Activated T-helper 1 cell treated with anti-CD3 and anti-CD28 coated beads, Interleukin-12 subunit alpha, Interleukin-12 subunit beta, Interleukin-2, Interleukin-4 antibody, amounts not matched to agents 30 ng/mL and 10 ng/mL and 1 ng/mL, durations not matched to agents 14 hours and 24 hours and 36 hours (primary cell): ENCODE data around the gene JMJD6. TPM values are rescaled to one million over a fixed set of nuclear protein-coding genes. Genes with fewer than 3 reads are reported as not detected.
"Not testable (repeated sequence)": the region's sequence is repeated elsewhere in the genome, so short reads cannot be mapped to it uniquely, and the experiment has no call there.

Experiments used
- DNase-seq: peaks from one replicate; pipeline ENCODE4 v3.0.0; 2021; ENCODE audit warnings: low spot score
- H3K27ac Mint-ChIP-seq: one replicate; pipeline ENCODE4 v1.8.0; 2021; ENCODE audit warnings: mild to moderate bottlenecking, mixed read lengths
- H3K27me3 Mint-ChIP-seq: one replicate; pipeline ENCODE4 v1.8.0; 2022; ENCODE audit warnings: mild to moderate bottlenecking, moderate library complexity, mixed read lengths; ENCODE audit not compliant: insufficient read depth
- H3K36me3 Mint-ChIP-seq: one replicate; pipeline ENCODE4 v1.8.0; 2021; ENCODE audit warnings: low read depth, mixed read lengths
- H3K4me1 Mint-ChIP-seq: one replicate; pipeline ENCODE4 v1.8.0; 2021; ENCODE audit warnings: low read depth, mixed read lengths
- H3K4me3 Mint-ChIP-seq: one replicate; pipeline ENCODE4 v1.8.0; 2021; ENCODE audit warnings: mild to moderate bottlenecking, moderate library complexity, mixed read lengths
- H3K9me3 Mint-ChIP-seq: one replicate; pipeline ENCODE4 v1.8.0; 2021; ENCODE audit warnings: mixed read lengths
- intact Hi-C: fragments of 100-400 bp; cut with micrococcal nuclease; formaldehyde crosslinking; loops from one replicate; pipeline ENCODE4 v1.15.1; 2024
- total RNA-seq: library from RNA; stranded (reverse); gene quantifications from 2 replicates; pipeline ENCODE4 v1.2.3, GENCODE V29; 2022

JMJD6 gene
- total RNA-seq, 1 donor from 2014 or later, result 80.5 TPM

DNA sequence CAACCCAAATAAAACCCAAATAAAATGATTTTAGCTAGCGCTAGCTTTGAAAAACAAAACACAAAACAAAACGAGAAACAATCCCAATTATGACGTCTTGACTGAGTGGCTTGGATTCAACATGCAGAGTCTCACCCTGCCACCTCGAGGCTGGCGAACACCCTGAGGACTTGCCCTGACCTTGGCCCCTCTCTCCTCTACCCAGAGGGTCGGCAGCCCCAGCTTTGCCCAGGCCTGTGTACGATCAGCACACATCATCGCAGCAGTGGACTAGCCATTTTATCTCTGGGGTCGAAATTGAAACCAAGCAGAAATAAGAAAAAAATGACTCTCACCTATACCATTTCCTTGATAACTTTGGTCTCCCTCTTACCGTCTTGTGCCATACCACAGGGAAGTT lies 4.9 kb downstream of the JMJD6 start:
- H3K4me1 Mint-ChIP-seq, result peaks cover 26% of the 10 kb centered on the region
- no peak overlapping the region for H3K4me3 Mint-ChIP-seq
- peaks cover 50% of the 10 kb centered on the region for H3K36me3 Mint-ChIP-seq
- H3K27ac Mint-ChIP-seq, result no peak overlapping the region
- no peak for DNase-seq
- H3K9me3 Mint-ChIP-seq, result no peaks in the 10 kb centered on the region
- intact Hi-C loops, result no loop called here
- no peaks in the 10 kb centered on the region for H3K27me3 Mint-ChIP-seq

DNA sequence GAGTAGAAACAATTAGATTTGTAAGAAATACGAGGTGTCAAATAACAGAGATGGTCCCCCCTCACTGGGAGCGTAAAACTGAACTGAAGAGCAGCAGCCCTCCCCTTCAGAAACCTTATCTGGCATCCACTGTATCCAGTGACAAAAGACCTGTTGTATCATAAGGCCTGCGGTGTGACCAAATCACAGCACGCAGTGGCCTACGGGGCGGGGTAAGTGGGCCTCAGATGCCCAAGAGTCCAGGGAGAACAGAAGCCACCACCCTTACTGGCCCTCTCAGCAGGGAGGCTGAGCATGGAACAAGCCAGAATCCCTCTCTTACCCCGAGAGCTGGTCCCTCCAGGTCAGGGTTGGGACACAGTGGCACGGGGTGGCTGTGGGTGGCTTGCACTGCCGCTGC lies 5.5 kb downstream of the JMJD6 start:
- no peak for DNase-seq
- Mint-ChIP-seq H3K4me3 (no peak overlapping the region), H3K36me3 (peaks cover 55% of the 10 kb centered on the region), H3K27ac (no peak overlapping the region), H3K4me1 (peaks cover 31% of the 10 kb centered on the region), H3K27me3 (no peaks in the 10 kb centered on the region), H3K9me3 (no peaks in the 10 kb centered on the region)
- intact Hi-C loops, result no loop called here

DNA sequence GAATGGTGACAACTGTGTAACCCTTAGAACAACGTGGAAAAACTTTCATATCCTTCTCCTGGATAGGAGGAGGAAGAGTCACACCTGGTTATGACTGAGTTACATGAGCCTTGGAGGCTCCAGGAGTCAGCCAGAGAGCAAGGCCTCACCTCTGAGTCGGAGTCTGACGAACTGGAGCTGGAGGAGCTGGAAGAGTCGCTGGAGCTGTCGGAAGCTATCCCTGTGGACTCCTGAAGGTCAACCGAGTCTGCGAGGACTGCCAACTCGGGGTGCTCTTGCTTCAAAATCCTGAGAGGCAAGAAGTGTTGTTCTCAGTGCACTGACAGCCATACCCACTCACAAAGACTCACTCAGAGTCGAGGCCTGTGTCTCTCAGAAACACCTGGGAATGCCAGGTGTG lies 6.2 kb downstream of the JMJD6 start:
- Mint-ChIP-seq H3K36me3 (peaks cover 54% of the 10 kb centered on the region), H3K27me3 (no peaks in the 10 kb centered on the region), H3K4me1 (peaks cover 32% of the 10 kb centered on the region), H3K4me3 (no peak overlapping the region), H3K27ac (no peak overlapping the region), H3K9me3 (no peaks in the 10 kb centered on the region)
- no peak for DNase-seq
- intact Hi-C loops, result no loop called here

DNA sequence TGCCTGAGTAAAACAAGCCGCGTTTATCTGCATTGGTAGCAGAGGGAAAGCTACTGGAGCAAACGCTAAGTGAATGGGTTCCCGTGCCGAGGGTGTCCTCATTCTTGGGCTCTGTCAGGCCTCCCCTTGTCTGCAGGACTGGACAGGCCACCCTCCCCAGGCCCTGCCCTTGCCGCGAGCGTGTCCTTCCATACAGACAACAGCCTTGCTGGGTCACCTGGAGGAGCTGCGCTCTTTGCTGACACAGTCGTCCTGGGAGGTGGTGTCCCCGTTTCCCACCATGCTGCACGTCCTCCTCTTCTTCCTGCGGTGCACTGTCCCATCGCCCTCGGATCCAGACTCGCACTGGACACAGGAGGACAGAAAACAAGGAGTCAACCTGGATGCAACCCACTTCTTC lies 7.9 kb downstream of the JMJD6 start:
- intact Hi-C loops, result no loop called here
- Mint-ChIP-seq H3K27ac (no peak overlapping the region), H3K9me3 (no peaks in the 10 kb centered on the region), H3K4me3 (no peak overlapping the region), H3K27me3 (no peaks in the 10 kb centered on the region), H3K36me3 (peaks cover 58% of the 10 kb centered on the region), H3K4me1 (peaks cover 42% of the 10 kb centered on the region)
- no peak for DNase-seq

DNA sequence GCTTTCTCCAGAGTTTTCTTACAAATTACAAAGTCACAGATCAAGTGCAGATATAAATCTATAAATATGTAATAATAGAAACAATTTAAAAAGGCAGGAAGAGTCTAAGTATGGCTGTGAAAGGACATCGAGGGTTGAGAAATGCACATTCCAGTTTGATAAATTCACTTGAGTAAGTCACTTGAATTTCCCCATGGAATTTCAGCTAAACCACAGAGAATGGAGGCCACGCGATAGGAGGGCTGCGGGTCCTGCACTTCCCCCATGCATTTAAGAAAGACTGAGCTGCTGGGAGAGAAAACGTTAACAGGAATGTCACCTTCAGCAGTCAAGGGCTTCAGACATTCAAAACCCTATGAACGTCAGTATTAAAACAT lies 9.6 kb downstream of the JMJD6 start:
- Mint-ChIP-seq H3K36me3 (peaks cover 55% of the 10 kb centered on the region), H3K27ac (peak overlapping the region; percentile 15), H3K4me3 (no peak overlapping the region), H3K4me1 (peaks cover 40% of the 10 kb centered on the region), H3K27me3 (no peaks in the 10 kb centered on the region), H3K9me3 (no peaks in the 10 kb centered on the region)
- DNase-seq, result no peak
- intact Hi-C loops, result no loop called here

DNA sequence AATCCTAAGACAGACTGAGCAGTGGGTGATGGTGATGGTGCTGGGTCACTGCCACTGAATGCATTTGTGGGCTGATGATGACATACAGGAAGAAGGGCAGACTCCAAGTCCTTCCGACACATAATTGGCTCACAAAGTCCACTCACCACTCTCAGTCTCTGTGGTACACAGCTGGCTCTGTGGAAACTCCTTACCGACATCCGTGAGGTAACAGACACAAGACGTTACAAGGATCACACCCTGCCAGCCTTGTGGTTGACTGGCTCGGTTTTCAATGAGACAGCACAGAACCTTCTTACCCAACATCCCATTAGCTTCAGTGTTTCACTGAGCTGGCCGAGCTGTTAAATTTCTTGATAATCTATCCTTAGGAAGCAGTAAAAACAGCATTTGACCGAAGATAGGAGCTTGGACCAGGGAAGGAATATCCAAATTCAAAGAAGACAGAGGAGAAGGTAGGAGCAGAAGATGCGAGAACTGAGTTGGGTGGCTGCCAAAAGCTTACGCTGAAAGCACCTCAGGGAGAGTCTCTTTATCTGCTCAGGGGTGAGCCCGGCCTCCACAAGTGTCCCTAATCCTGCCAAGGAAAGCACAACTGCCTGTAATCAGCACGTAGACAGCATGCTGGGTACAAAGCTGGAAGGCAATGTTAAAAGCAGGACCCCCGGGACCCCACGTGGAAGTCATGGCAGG lies 10.1 kb downstream of the JMJD6 start:
- H3K27ac Mint-ChIP-seq, result peak overlapping the region; percentile 15
- intact Hi-C loops, result no loop called here
- H3K4me3 Mint-ChIP-seq, result peak overlapping the region; percentile 24
- peaks cover 50% of the 10 kb centered on the region for H3K36me3 Mint-ChIP-seq
- H3K4me1 Mint-ChIP-seq, result peaks cover 34% of the 10 kb centered on the region
- H3K27me3 Mint-ChIP-seq, result no peaks in the 10 kb centered on the region
- H3K9me3 Mint-ChIP-seq, result no peaks in the 10 kb centered on the region
- DNase-seq, result peak; percentile 14

DNA sequence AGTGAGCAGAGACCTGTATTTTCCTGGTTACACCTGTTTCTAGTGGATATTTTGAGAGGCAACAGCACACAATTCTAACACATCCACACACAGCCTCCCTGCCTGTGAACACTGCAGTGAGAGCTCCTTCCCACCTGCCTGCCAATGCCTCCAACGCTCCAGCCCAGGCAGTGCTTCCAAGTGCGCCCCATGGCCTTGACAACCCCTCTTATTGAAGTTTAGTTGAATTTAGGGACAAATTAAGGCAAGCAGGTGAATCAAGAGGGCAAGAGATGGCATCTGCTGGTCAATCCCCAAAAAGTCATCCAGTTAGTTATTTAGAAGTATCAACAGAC lies 10.9 kb downstream of the JMJD6 start:
- intact Hi-C loops, result loop anchor here (1.0 to 2.0 kb wide), 2 partner anchors 11 to 193 kb away; partner anchors contain the start of genes JMJD6 and METTL23

DNA sequence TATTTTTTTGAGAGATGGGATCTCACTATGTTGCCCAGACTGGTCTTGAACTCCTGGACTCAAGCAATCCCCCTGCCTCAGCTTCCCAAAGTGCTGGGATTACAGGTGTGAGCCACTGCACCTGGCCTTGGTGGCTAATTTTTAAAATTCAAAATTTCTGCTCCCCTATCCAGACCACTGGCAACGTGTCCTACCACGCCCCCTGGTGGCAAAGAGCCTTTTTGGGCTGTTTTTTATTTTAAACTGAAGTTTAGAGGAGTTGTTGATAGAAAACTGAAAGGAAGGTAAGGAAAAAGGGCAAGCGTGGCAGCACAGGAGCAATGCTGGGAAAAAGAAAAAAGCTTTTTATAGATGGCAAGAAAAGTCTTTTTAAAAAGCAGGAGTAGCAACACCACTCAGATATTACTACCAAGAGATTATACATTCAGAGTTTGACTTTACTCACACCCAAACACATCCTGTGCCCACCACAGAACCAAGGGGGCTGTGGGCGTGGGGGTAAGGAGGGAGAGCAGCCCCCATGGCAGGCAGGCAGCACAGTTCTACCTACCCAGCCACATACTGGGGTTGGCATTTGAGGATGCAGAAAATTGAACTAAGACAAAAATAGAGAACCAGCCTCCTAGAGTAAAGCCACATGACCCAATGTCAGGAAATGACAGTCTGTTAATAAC lies 11.4 kb downstream of the JMJD6 start:
- H3K4me3 Mint-ChIP-seq, result no peak overlapping the region
- H3K27me3 Mint-ChIP-seq, result no peaks in the 10 kb centered on the region
- DNase-seq, result peak; percentile 62
- intact Hi-C loops, result loop anchor here (1.0 to 2.0 kb wide), 2 partner anchors 11 to 192 kb away; partner anchors contain the start of genes JMJD6 and METTL23
- H3K27ac Mint-ChIP-seq, result peak overlapping the region; percentile 16
- H3K9me3 Mint-ChIP-seq, result no peaks in the 10 kb centered on the region
- peaks cover 39% of the 10 kb centered on the region for H3K36me3 Mint-ChIP-seq
- H3K4me1 Mint-ChIP-seq, result peaks cover 34% of the 10 kb centered on the region

More for the DNA sequence above, 10.9 kb downstream of the JMJD6 start:
- Mint-ChIP-seq H3K9me3 (no peaks in the 10 kb centered on the region), H3K4me3 (no peak overlapping the region), H3K36me3 (peaks cover 44% of the 10 kb centered on the region), H3K27me3 (no peaks in the 10 kb centered on the region), H3K27ac (peak overlapping the region; percentile 15), H3K4me1 (peaks cover 34% of the 10 kb centered on the region)
- DNase-seq, result no peak

DNA sequence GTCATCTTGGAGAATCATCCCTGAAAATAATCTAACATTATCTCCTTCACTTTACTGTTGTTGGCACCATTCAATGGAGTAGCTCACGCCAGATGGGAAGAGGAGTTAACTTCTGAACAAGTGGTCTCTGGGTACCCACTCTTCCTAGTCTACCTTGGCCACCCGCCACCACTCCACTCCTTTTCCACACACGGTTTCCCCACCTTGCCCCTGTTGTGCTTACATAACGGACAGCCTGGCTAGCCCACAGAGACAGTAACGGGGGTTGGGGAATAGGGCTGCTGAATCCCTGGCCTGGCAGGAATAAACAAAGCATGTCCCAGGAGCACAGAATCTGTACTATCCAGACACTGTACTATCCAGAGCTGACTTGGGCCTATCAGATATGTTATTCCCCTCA lies 12.1 kb downstream of the JMJD6 start:
- H3K27ac Mint-ChIP-seq, result no peak overlapping the region
- peaks cover 39% of the 10 kb centered on the region for H3K36me3 Mint-ChIP-seq

DNA sequence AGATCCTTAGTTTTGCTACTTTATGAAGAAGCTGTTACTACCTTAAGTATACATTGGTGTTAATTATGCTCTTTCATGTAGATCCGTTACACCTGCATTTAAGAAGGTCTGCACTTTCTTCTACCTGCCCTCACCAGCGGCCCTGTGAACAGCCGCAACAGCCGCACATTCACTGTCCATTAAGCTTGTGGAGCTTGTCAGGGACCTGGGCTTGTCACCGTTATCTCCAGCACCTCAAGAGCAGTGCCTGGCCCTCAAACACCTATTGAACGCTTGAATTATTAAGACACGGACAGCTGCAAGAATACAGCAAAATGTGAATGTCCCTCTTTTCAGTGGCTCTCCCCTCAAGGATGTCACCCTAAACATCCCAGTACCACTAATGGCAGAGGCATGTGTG lies 12.6 kb downstream of the JMJD6 start:
- Mint-ChIP-seq H3K36me3 (peaks cover 36% of the 10 kb centered on the region), H3K4me1 (peaks cover 34% of the 10 kb centered on the region), H3K27ac (no peak overlapping the region), H3K9me3 (no peaks in the 10 kb centered on the region), H3K27me3 (peaks cover 4% of the 10 kb centered on the region), H3K4me3 (no peak overlapping the region)
- no peak for DNase-seq
- intact Hi-C loops, result loop anchor here (1.0 to 2.0 kb wide), 2 partner anchors 191 to 212 kb away; partner anchors contain the start of gene RHBDF2

More for the DNA sequence above, 12.1 kb downstream of the JMJD6 start:
- no peaks in the 10 kb centered on the region for H3K9me3 Mint-ChIP-seq
- peaks cover 34% of the 10 kb centered on the region for H3K4me1 Mint-ChIP-seq
- DNase-seq, result no peak
- H3K27me3 Mint-ChIP-seq, result no peaks in the 10 kb centered on the region
- intact Hi-C loops, result loop anchor here (2.0 kb wide), 1 partner anchor 192 kb away; no protein-coding TSS in a partner anchor
- no peak overlapping the region for H3K4me3 Mint-ChIP-seq

DNA sequence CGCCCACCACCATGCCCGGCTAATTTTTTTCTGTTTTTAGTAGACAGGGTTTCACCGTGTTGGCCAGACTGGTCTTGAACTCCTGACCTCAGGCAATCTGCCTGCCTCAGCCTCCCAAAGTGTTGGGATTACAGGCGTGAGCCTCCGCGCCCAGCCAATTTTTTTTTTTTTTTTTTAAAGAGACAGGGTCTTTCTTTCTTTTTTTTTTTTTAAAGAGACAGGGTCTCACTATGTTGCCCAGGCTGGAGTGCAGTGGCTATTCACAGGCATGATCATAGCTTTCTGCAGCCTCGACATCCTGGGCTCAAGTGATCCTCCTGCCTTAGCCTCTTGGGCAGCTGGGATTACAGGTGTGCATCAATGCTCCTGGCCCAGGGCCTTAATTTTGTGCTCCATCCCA lies 14.1 kb downstream of the JMJD6 start:
- intact Hi-C loops, H3K27me3 Mint-ChIP-seq, H3K27ac Mint-ChIP-seq: not testable (repeated sequence)

DNA sequence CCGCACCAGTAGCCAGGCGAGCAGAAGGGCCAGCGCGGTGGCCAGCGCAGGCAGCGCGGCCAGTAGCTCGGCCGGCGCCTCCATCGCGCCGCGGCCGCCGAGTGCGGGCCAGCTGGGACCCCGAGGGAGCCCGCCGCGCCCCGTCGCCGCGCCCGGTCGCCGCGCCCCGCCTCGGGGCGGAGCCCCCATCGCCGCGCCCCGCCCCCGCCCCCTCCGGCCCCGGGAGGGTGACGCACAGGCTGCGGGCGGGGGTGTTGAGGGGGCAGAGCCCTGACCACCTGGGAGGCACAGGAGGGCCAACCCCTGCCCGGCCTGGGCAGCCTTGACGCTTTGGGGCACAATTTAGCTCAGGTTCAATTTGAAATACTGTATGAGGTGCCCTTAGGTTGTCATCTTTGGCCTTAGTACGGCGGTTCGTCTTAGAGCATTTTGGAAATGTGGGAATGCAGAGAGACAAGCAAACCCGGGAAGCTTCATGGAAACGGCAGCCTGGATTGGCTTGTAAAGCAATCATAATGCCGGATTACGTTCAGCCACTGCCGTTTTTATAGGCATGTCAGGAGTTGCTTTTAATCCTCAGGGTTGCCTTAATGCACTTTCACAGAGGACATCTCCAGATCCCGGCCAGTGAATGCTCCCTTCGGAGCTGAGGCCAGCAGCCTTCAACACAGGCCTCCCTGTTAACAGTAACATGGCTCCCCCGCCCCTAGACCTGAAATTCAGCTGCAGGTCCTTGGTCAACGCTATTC lies 15.4 kb downstream of the JMJD6 start, which contains the start of gene MXRA7:
MXRA7 (minus strand) TSS at position 103 of the 749 bp plus-strand sequence; CDS start at position 84, 19 bp downstream.
- Mint-ChIP-seq H3K27me3 (peaks cover 6% of the 10 kb centered on the region), H3K27ac (no peak within 1 kb of the TSS), H3K4me1 (peaks cover 27% of the 10 kb centered on the region), H3K36me3 (peaks cover 23% of the 10 kb centered on the region), H3K9me3 (no peaks in the 10 kb centered on the region), H3K4me3 (peak within 1 kb of the TSS; percentile 77)
- intact Hi-C loops, result no loop called here
- peak; percentile 44 for DNase-seq

More for the DNA sequence above, 14.1 kb downstream of the JMJD6 start:
- not testable (repeated sequence) for H3K9me3 Mint-ChIP-seq, DNase-seq
- Mint-ChIP-seq H3K4me3 (peak overlapping the region; percentile 47), H3K36me3 (peaks cover 30% of the 10 kb centered on the region), H3K4me1 (peaks cover 34% of the 10 kb centered on the region)
